ENCODE results near the gene BCL2L2.

- TF ChIP-seq CTCF (IDR thresholded peaks at IDR 0.05; ENCODE audit: low read depth, low read length, missing input control) (no peak), MAX (IDR thresholded peaks at IDR 0.05) (no peak), JUND (IDR thresholded peaks at IDR 0.05) (no peak), GABPA (IDR thresholded peaks at IDR 0.05 in 1 of 2, conservative IDR thresholded peaks at IDR 0.05 in 1 of 2) (no peak), YY1 (IDR thresholded peaks at IDR 0.05) (peak; percentile 12), EGR1 (IDR thresholded peaks at IDR 0.05; ENCODE audit: low read depth in 2 of 2) (no peak), FOXA2 (IDR thresholded peaks at IDR 0.05) (no peak), REST (IDR thresholded peaks at IDR 0.05) (no peak), FOXA1 (IDR thresholded peaks at IDR 0.05) (no peak), HNF4A (conservative IDR thresholded peaks at IDR 0.05) (peak; percentile 44 to 49), ATF3 (IDR thresholded peaks at IDR 0.05) (no peak), HNF4G (IDR thresholded peaks at IDR 0.05) (no peak), RAD21 (IDR thresholded peaks at IDR 0.05) (no peak)
Measured at GRCh38 chr14:23321572-23322547, 15.2 kb downstream of the BCL2L2 start.
